H4 (cell line): ENCODE results near the gene ATF5. TPM values are rescaled to one million over a fixed set of nuclear protein-coding genes. Genes with fewer than 3 reads are reported as not detected.
A peak's percentile ranks its signal among the peaks of the same experiment; 100 is the strongest.
"Not testable (repeated sequence)": the region's sequence is repeated elsewhere in the genome, so short reads cannot be mapped to it uniquely, and the experiment has no call there.

Experiments used
- DNase-seq: peaks from one replicate; pipeline ENCODE4 v3.0.0-alpha.2; 2015; ENCODE audit warnings: low spot score
- total RNA-seq: library from RNA; depleted of rRNA; stranded (reverse); fragments of >200 nt; shearing (Covaris generic); gene quantifications from 2 replicates; pipeline ENCODE4 v1.2.3, GENCODE V29; 2014

The ATF5 gene
- total RNA-seq, 1 experiment from 2014 or later = 16.0 TPM

DNA sequence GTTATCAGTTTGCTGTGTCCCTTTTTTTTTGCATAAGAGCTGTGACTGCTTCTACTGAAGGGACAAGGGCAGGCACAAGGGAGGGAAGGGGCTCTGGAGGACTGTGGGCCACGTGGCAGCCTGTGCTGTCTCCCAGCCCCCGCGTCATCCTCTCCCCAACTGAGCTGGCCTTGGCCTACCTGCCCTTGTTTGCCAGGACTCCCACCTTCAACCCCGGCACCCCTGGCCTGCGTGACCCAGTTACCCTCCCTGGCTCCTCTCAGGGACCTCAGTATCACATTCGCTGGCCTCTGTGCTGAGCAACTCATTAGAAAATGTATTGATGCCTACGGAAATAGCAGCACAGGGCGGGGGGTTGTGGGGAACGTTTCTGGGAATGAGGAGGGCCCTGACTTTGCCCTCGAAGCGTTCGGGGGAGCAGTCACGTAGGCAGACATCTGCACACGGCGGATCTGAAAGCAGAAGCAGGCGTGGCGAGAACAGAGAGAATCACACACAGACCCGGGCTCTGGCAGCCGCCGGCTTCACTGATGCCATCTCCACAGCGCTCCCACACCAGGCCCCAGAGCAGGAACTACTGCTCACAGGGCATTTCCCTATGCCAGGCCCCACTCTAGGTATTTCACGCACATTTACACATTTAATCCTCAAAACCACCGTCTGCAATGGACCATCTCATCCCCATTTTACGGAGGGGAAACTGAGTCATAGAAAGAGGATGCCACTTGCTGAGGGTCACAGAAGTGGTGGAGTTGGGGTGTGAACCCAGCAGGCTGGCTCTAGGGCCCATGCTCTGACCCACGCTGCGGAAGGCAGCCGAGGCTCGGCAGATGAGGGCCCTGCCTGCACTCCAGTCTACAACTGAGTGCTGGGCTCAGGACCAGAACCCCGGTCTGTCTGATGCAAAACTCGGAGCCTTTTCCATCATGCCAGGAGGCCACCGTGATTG lies 5.7 kb upstream of the ATF5 start:
- no peak for DNase-seq

GRCh38 chr19:49924004-49924880 lies 4.8 kb upstream of the ATF5 start:
- DNase-seq = no peak

GRCh38 chr19:49924881-49925210 lies 4.2 kb upstream of the ATF5 start:
- not testable (repeated sequence) for DNase-seq

- DNase-seq = no peak
Observed at GRCh38 chr19:49925486-49925885, 3.5 kb upstream of the ATF5 start.

DNA sequence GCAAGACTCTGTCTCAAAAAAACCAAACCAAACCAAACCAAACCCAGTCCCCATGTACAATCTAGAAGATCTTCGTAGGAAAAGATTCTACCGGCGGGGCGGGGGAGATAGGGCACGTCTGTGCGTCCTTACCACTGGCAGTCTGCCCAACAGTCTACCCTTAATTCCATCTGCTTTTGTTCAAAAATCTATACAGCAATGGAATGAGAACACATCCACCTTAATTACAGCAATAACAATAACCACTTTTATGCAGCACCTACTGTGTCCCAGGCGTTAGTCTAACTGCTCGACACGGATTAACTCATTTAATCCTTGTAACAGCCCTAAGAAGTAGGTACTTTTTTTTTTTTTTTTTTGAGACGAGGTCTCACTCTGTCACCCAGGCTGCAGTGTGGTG lies 2.5 kb upstream of the ATF5 start:
- DNase-seq = no peak

GRCh38 chr19:49927526-49928264 lies 1.3 kb upstream of the ATF5 start:
- no peak for DNase-seq

DNA sequence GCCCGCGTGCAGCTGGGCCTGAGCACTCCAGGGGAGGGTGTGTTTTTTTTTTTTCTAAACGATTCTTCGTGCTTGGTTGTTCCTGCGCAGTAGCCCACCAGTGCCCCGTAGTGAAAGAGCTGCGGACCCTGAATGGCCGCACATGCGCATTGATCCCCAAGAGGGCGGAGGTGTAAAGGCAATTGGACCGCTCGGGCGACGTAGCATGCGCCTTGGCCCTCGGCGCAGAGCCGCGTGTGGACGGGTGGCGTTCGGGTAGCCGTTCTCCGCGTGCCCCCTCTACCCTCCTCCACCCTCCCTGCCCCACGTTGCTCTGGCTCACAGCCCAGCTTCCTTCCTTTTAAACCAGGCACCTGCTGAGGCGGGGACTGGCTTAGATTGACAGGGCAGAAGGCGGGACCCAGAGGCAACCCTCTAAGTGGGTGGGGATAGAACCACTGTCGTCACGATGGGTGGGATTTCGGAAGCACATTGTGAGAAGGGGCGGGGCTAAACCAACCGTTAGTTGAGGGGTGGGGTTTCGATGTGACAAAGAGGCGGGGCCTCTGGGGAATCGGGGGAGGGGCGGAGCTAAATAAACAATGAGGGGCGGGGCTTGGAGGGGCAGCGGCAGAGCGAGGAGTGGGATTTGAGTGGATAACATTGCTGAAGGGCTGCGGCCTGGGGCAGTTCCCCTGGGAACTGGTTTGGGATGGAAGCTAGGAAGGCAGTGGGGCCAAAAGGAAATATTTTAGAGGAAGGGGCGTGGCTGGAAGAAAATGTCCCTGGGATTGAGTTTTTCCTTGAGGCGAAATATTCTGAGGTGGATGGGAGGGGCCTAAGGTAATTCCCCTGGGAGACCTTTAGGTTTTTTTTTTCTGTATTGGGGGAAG lies 842 bp downstream of the ATF5 start:
- peak; percentile 96 for DNase-seq

DNA sequence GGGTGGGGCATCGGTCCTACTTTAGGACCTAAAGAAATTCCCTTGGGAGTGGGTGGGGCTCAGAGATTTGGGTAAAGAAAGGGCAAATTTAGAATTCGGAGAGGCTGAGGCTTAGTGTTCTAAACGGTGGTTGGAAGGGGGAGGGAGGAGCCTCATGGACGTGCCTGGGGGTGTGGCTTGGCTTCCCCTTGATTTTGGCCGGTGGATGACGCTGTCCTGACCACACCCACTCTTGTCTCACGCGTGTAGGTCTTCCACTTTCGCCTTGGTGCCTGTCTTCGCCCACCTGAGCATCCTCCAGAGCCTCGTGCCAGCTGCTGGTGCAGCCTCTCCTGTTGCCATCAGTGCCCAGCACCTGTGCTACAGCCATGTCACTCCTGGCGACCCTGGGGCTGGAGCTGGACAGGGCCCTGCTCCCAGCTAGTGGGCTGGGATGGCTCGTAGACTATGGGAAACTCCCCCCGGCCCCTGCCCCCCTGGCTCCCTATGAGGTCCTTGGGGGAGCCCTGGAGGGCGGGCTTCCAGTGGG lies 1.5 kb downstream of the ATF5 start:
- no peak for DNase-seq

GRCh38 chr19:49931293-49932040 lies 2.5 kb downstream of the ATF5 start:
- DNase-seq = no peak

DNA sequence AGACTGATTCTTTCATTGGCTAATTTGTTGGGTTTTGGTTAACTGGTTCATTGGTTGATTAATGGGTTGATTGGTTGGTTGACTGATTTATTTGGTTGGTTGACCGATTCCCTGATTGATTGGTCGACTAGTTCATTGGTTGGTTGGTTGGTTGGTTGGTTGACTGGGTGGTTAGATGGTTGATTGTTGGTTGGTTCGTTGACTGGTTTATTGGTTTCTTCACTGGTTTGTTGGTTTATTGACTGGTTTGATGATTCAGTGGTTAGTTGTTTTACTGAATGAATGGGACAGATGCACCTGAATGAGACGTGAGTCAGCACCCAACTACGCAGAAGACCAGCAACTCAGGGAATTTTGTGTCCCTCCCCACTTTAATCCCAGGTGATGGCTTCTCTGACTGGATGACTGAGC lies 3.0 kb downstream of the ATF5 start:
- no peak for DNase-seq

- no peak for DNase-seq
Observed at GRCh38 chr19:49932731-49933131, 3.7 kb downstream of the ATF5 start.

- no peak for DNase-seq
Observed at GRCh38 chr19:49933643-49934042, 4.6 kb downstream of the ATF5 start.

GRCh38 chr19:49936549-49936948 lies 7.5 kb downstream of the ATF5 start:
- no peak for DNase-seq

DNA sequence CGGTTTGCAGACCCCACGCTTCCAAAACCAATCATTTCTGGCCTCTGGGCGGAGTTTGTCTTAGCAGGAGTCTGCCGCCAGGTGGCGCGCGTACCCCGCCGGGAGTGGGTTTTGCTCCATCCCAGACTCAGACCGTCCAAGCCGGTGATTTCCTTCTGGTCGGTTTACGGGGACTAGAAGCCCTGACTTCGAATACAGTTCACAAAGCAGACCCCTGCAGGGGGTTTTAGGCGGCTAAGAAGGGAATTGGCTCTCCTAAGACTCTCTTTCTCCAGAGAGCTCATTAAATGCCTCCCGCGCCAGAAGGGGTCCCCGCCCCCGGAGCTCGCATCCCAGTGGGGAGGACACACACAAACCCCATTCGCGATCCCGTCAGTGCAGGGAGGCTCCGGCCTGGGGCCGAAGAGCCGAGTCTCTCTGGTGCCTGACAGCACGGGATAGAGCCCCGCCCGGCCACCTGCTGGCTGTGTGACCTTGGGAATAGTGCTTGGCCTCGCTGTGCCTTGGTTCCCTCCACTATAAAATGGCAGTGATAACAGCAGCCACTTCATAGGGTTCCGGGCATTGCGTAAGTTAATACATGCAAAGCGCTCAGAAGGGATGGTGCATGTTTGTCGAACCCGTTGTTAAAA lies 8.9 kb downstream of the ATF5 start:
- peak; percentile 69 for DNase-seq

- DNase-seq = no peak
Observed at GRCh38 chr19:49938662-49939061, 9.7 kb downstream of the ATF5 start.

DNA sequence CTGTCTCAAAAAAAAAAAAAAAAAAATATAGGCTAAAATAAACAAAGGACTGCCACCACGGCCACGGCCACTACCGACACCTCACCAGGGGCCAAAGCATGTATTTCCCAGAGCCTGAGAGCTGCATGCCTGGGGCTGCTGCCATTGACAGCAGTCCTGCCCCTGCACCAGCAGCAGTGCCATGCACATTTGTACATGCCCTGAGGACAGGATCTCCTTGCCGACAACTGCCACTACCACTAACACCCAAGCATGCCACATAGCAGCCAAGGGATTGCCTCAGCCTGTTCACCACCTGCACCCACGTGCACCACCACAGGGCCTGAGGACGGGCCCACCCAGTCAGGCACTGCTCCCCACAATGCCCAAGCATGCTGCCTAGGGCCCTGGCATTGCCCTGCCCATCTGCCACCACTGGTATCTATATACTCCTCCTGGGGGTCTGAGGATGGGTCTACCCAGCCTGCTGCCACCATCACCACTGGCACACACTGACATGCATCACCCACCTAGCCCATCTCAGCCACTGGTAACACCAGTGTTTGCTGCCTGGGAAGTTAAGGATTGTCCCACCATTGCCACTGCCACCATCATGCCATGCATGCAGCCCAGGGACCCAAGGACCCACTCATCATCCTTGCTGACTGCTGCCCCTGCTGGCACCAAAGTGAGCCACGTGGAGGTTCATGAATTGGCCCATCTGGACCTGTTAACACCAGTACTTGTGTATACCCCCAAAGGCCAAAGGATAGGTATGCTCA lies 10.9 kb downstream of the ATF5 start:
- no peak for DNase-seq

DNA sequence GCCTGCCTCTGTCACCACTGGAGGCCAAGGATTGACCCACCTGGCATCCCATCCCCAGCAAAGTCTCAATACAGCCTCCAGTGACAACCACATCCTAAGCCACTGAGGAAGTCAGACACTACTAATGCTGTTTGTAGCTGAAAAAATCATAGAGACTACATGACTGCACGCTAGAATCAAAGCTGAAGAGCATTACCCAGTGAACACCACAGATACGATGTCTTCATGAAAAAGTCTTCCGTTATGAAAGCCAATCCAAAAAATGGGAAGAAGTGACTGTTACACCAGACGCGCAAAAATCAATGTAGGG lies 11.4 kb downstream of the ATF5 start:
- DNase-seq = no peak

- DNase-seq = not testable (repeated sequence)
Observed at GRCh38 chr19:49944567-49944966, 15.6 kb downstream of the ATF5 start.

DNA sequence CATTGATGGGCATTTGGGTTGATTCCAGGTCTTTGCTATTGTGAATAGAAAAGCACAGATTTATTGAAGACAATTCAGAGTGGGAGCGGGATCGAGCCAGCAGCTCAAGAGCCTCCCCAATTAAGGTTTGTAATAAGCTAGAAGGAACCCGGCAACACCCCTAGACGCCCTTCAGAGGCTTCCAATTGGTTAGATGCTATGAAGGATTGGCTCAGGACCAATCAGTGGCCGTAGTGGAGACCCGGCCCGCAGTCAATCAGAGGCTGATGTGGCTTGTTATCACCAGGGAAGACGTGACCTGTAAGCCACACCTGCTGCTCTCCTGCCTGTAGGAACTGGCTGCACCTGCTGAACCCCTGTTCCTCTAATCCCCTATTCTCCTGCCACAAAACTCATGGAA lies 17.4 kb downstream of the ATF5 start:
- DNase-seq = no peak
